ENCODE measurements around the gene MED8.

DNA sequence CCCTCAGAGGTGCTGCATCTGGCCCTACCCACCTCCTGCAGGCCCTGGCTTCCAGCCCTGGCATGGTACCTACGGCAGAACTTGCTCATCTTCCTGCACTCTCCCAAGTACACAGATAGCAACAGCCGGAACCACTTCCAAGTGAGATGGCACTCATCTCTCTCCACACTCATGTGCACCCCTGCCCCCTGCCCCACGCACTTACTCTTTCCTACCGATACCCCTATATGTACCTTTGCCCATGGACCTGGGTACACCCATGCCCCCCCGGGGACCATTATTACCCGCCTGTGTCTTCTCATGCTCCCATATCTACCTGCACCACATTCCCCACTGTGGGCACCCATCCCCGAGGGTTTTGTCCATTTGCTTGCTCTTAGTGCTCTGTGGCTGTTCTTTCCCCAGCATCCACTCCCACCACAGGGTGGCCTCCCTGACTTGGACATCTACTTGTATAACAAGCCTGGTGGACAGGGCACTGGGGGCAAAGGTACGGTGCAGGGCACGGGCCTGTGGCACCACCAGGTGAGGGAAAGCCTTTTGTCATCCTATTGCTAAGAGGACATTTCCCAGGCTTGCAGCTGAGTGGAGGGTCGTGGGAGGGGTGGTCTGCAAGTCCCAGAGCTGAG, 49.5 kb upstream of the MED8 start:
- TF ChIP-seq CTCF (IDR thresholded peaks at IDR 0.05 in 2 of 3, conservative IDR thresholded peaks at IDR 0.05 in 1 of 3; ENCODE audit: borderline replicate concordance in 1 of 3, insufficient read depth in 1 of 3, low read depth in 2 of 3, low read length in 2 of 3) (no peak), ZBTB33 (IDR thresholded peaks at IDR 0.05; ENCODE audit: extremely low read depth, insufficient replicate concordance, low read length) (no peak), RAD21 (IDR thresholded peaks at IDR 0.05; ENCODE audit: low read depth) (peak; percentile 15; the same call in 1 of the 2 replicates), POLR2AphosphoS5 (IDR thresholded peaks at IDR 0.05; ENCODE audit: low read depth, low read length) (no peak), POLR2A (IDR thresholded peaks at IDR 0.05; ENCODE audit: borderline replicate concordance, extremely low read depth, insufficient read depth, insufficient read length) (no peak), ZFX (IDR thresholded peaks at IDR 0.05) (no peak), SIN3A (IDR thresholded peaks at IDR 0.05; ENCODE audit: low read depth) (no peak), CBX3 (IDR thresholded peaks at IDR 0.05; ENCODE audit: low read depth) (no peak), EZH2 (IDR thresholded peaks at IDR 0.05) (no peak), MAX (IDR thresholded peaks at IDR 0.05) (no peak)

All from HCT116 (cell line).